WTC11 (cell line): ENCODE measurements around the gene RAB1A.

Source experiments
- ATF2 ChIP-seq: sonication (generic); formaldehyde crosslinking; IDR thresholded peaks from 2 replicates; pipeline ENCODE4 v1.8.1; 2022; ENCODE audit warnings: low read depth, missing genetic modification reagents, borderline replicate concordance
- CTCF ChIP-seq: fragments of 200-600 bp; IDR thresholded peaks from 2 replicates; pipeline ENCODE4 v1.8.0; 2022; ENCODE audit warnings: antibody characterized with exemption
- ESRRA ChIP-seq: sonication (generic); formaldehyde crosslinking; IDR thresholded peaks from 2 replicates; pipeline ENCODE4 v1.8.1; 2022; ENCODE audit warnings: mild to moderate bottlenecking, missing genetic modification reagents, borderline replicate concordance
- FOXJ3 ChIP-seq: sonication (generic); formaldehyde crosslinking; IDR thresholded peaks from 2 replicates; pipeline ENCODE4 v1.9.0; 2021; ENCODE audit warnings: missing genetic modification reagents, mild to moderate bottlenecking, borderline replicate concordance
- GABPB1 ChIP-seq: sonication (generic); formaldehyde crosslinking; IDR thresholded peaks from 2 replicates; pipeline ENCODE4 v1.8.1; 2023; ENCODE audit warnings: mild to moderate bottlenecking, missing genetic modification reagents
- NR1H2 ChIP-seq: sonication (generic); formaldehyde crosslinking; IDR thresholded peaks from 2 replicates; pipeline ENCODE4 v1.9.0; 2021; ENCODE audit warnings: mild to moderate bottlenecking, moderate library complexity, missing genetic modification reagents
- RELA ChIP-seq: sonication (generic); formaldehyde crosslinking; IDR thresholded peaks from 2 replicates; pipeline ENCODE4 v1.8.1; 2022; ENCODE audit warnings: missing genetic modification reagents, mild to moderate bottlenecking, borderline replicate concordance
- TEAD1 ChIP-seq: sonication (generic); formaldehyde crosslinking; IDR thresholded peaks from 2 replicates; pipeline ENCODE4 v1.8.0; 2022; ENCODE audit warnings: mild to moderate bottlenecking, missing genetic modification reagents
- TEAD4 ChIP-seq: sonication (generic); formaldehyde crosslinking; IDR thresholded peaks from 2 replicates; pipeline ENCODE4 v1.8.0; 2022; ENCODE audit warnings: mild to moderate bottlenecking, missing genetic modification reagents
- TP53 ChIP-seq: sonication (generic); formaldehyde crosslinking; IDR thresholded peaks from 2 replicates; pipeline ENCODE4 v1.8.1; 2023; ENCODE audit warnings: mild to moderate bottlenecking, missing genetic modification reagents
- ZNF138 ChIP-seq: sonication (generic); formaldehyde crosslinking; conservative IDR thresholded peaks from 2 replicates; pipeline ENCODE4 v1.8.1; 2022; ENCODE audit warnings: mild to moderate bottlenecking, moderate library complexity, missing genetic modification reagents

DNA sequence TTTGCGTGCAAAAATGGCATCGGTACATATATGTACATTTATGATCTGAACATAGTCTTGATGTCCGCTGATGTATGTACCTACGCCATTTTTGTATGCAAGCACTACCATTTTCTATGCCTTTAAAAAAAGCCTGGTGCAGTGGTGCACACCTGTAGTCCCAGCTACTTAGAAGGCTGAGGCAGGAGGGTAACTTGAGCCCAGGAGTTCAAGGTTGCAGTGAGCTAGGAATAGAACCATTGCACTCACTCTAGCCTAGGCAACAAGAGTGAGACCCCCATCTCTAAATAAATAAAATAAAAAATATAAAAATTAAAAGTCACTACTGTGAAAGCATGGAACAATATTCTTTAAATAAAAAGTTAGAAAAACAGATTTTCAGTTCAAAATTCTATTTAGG, 16.7 kb downstream of the RAB1A start:
- TF ChIP-seq ATF2 (CRISPR knock-in tag) = no peak
- no peak for TF ChIP-seq CTCF
- TF ChIP-seq TEAD4 (CRISPR knock-in tag) = no peak
- TF ChIP-seq ZNF138 = no peak
- no peak for TF ChIP-seq RELA (CRISPR knock-in tag)
- TF ChIP-seq NR1H2 (CRISPR knock-in tag) = no peak
- TF ChIP-seq FOXJ3 (CRISPR knock-in tag) = no peak
- no peak for TF ChIP-seq TP53 (CRISPR knock-in tag)
- no peak for TF ChIP-seq GABPB1 (CRISPR knock-in tag)
- no peak for TF ChIP-seq TEAD1 (CRISPR knock-in tag)
- no peak for TF ChIP-seq ESRRA (CRISPR knock-in tag)
